HUES6 (cell line): ENCODE data around the gene CRISP1.
"Not testable (repeated sequence)": the region's sequence is repeated elsewhere in the genome, so short reads cannot be mapped to it uniquely, and the experiment has no call there.

ENCODE experiments used
- H3K27ac ChIP-seq: 2 replicates; pipeline ENCODE4 v1.7.0; 2013; ENCODE audit warnings: low read depth, mild to moderate bottlenecking, low read length, inconsistent platforms
- H3K27me3 ChIP-seq: 2 replicates; pipeline ENCODE4 v1.6.1; 2013; ENCODE audit warnings: low read length; ENCODE audit not compliant: control insufficient read depth, insufficient read depth
- H3K36me3 ChIP-seq: 2 replicates; pipeline ENCODE4 v1.6.1; 2013; ENCODE audit warnings: low read length; ENCODE audit not compliant: control insufficient read depth, insufficient read depth
- H3K4me1 ChIP-seq: 2 replicates; pipeline ENCODE4 v1.6.1; 2013; ENCODE audit warnings: low read length; ENCODE audit not compliant: control insufficient read depth, insufficient read depth
- H3K4me3 ChIP-seq: 2 replicates; pipeline ENCODE4 v1.5.1; 2013; ENCODE audit warnings: low read depth, low read length
- H3K9ac ChIP-seq: one replicate; pipeline ENCODE4 v1.6.1; 2013; ENCODE audit warnings: mild to moderate bottlenecking, low read length
- H3K9me3 ChIP-seq: 2 replicates; pipeline ENCODE4 v1.6.1; 2013; ENCODE audit warnings: low read depth, low read length; ENCODE audit not compliant: control insufficient read depth, insufficient read depth

CRISP1 gene

GRCh38 chr6:49866485-49866943 lies at the start of gene CRISP1:
Gene CRISP1, minus strand, starts transcription at chr6:49866535. Its CDS starts 9,135 bp downstream, at chr6:49857400.
- H3K36me3 ChIP-seq, result no peaks in the 10 kb centered on the region
- no peak within 1 kb of the TSS for H3K9ac ChIP-seq
- no peak within 1 kb of the TSS for H3K4me3 ChIP-seq
- H3K27me3 ChIP-seq, result no peaks in the 10 kb centered on the region
- H3K4me1 ChIP-seq, result no peaks in the 10 kb centered on the region
- peaks cover 3% of the 10 kb centered on the region; the same call in 1 of the 2 replicates for H3K9me3 ChIP-seq
- H3K27ac ChIP-seq, result no peak within 1 kb of the TSS

GRCh38 chr6:49915035-49915434 lies 48.7 kb upstream of the CRISP1 start:
- Histone ChIP-seq H3K27me3 (no peaks in the 10 kb centered on the region), H3K4me1 (peaks cover 78% of the 10 kb centered on the region), H3K36me3 (no peaks in the 10 kb centered on the region), H3K27ac (peak overlapping the region; percentile 16; the same call in 1 of the 2 replicates), H3K9ac (no peak overlapping the region), H3K4me3 (no peak overlapping the region), H3K9me3 (no peaks in the 10 kb centered on the region)

- no peaks in the 10 kb centered on the region for H3K27me3 ChIP-seq
- no peaks in the 10 kb centered on the region for H3K9me3 ChIP-seq
- peaks cover 77% of the 10 kb centered on the region for H3K4me1 ChIP-seq
- H3K9ac ChIP-seq, result no peak overlapping the region
- no peaks in the 10 kb centered on the region for H3K36me3 ChIP-seq
- no peak overlapping the region for H3K27ac ChIP-seq
- no peak overlapping the region for H3K4me3 ChIP-seq
Measured at GRCh38 chr6:49913636-49914375, 47.5 kb upstream of the CRISP1 start.

- Histone ChIP-seq H3K27ac (peak overlapping the region; percentile 85), H3K36me3 (no peaks in the 10 kb centered on the region), H3K9ac (no peak overlapping the region), H3K4me3 (no peak overlapping the region), H3K27me3 (no peaks in the 10 kb centered on the region), H3K4me1 (peaks cover 76% of the 10 kb centered on the region), H3K9me3 (no peaks in the 10 kb centered on the region)
Measured at GRCh38 chr6:49912196-49912595, 45.9 kb upstream of the CRISP1 start.

GRCh38 chr6:49911252-49911651 lies 44.9 kb upstream of the CRISP1 start:
- peak overlapping the region; percentile 85 for H3K27ac ChIP-seq
- no peak overlapping the region; the same call in 1 of the 2 replicates for H3K4me3 ChIP-seq
- no peaks in the 10 kb centered on the region for H3K9me3 ChIP-seq
- no peak overlapping the region for H3K9ac ChIP-seq
- H3K36me3 ChIP-seq, result no peaks in the 10 kb centered on the region
- no peaks in the 10 kb centered on the region for H3K27me3 ChIP-seq
- H3K4me1 ChIP-seq, result peaks cover 67% of the 10 kb centered on the region

GRCh38 chr6:49909563-49909962 lies 43.2 kb upstream of the CRISP1 start:
- Histone ChIP-seq H3K27me3 (no peaks in the 10 kb centered on the region), H3K4me3 (no peak overlapping the region), H3K27ac (no peak overlapping the region), H3K9me3 (no peaks in the 10 kb centered on the region), H3K9ac (no peak overlapping the region), H3K36me3 (no peaks in the 10 kb centered on the region), H3K4me1 (peaks cover 58% of the 10 kb centered on the region)

- Histone ChIP-seq H3K27me3 (no peaks in the 10 kb centered on the region), H3K9ac (no peak overlapping the region), H3K4me3 (no peak overlapping the region), H3K4me1 (peaks cover 28% of the 10 kb centered on the region), H3K9me3 (no peaks in the 10 kb centered on the region), H3K36me3 (no peaks in the 10 kb centered on the region), H3K27ac (no peak overlapping the region)
Measured at GRCh38 chr6:49906526-49906925, 40.2 kb upstream of the CRISP1 start.

GRCh38 chr6:49905296-49905695 lies 39.0 kb upstream of the CRISP1 start:
- Histone ChIP-seq H3K27ac (no peak overlapping the region), H3K27me3 (no peaks in the 10 kb centered on the region), H3K9me3 (no peaks in the 10 kb centered on the region), H3K4me1 (peaks cover 16% of the 10 kb centered on the region; the same call in 1 of the 2 replicates), H3K36me3 (no peaks in the 10 kb centered on the region), H3K9ac (no peak overlapping the region), H3K4me3 (no peak overlapping the region)

- H3K27me3 ChIP-seq, result no peaks in the 10 kb centered on the region
- H3K4me1 ChIP-seq, result 0 out of 2 replicates have a peak, but pooled peaks cover 6% of the 10 kb centered on the region
- H3K36me3 ChIP-seq, result no peaks in the 10 kb centered on the region
- no peak overlapping the region for H3K4me3 ChIP-seq
- no peak overlapping the region for H3K27ac ChIP-seq
- H3K9ac ChIP-seq, result no peak overlapping the region
- no peaks in the 10 kb centered on the region for H3K9me3 ChIP-seq
Measured at GRCh38 chr6:49902856-49903255, 36.5 kb upstream of the CRISP1 start.

- Histone ChIP-seq H3K4me1 (no peaks in the 10 kb centered on the region), H3K27ac (no peak overlapping the region), H3K9ac (no peak overlapping the region), H3K27me3 (no peaks in the 10 kb centered on the region; the same call in 1 of the 2 replicates), H3K36me3 (no peaks in the 10 kb centered on the region), H3K9me3 (peaks cover 14% of the 10 kb centered on the region; the same call in 1 of the 2 replicates), H3K4me3 (no peak overlapping the region)
Measured at GRCh38 chr6:49898904-49899566, 32.7 kb upstream of the CRISP1 start.

GRCh38 chr6:49895553-49895952 lies 29.2 kb upstream of the CRISP1 start:
- peaks cover 20% of the 10 kb centered on the region for H3K4me1 ChIP-seq

More at GRCh38 chr6:49895553-49895952, 29.2 kb upstream of the CRISP1 start:
- not testable (repeated sequence) for H3K9ac ChIP-seq, H3K4me3 ChIP-seq, H3K36me3 ChIP-seq, H3K27ac ChIP-seq
- Histone ChIP-seq H3K27me3 (peaks cover 32% of the 10 kb centered on the region), H3K9me3 (peaks cover 20% of the 10 kb centered on the region; the same call in 1 of the 2 replicates)
